ENCODE data around the gene CENPN. TPM values are rescaled to one million over a fixed set of nuclear protein-coding genes. Genes with fewer than 3 reads are reported as not detected.

The CENPN gene
- total and polyA plus RNA-seq, 2 of the 13 experiments (the other 11 are each of a cell fraction or from before 2014, with no cell fraction given): 29.7 to 129 TPM

GRCh38 chr16:80997139-80997798 lies 9.7 kb upstream of the CENPN start (continued):
- TF ChIP-seq NFE2 (CRISPR knock-in tag; IDR thresholded peaks at IDR 0.05): no peak
- TF ChIP-seq MED13 (CRISPR knock-in tag; IDR thresholded peaks at IDR 0.05): no peak
- no peak for TF ChIP-seq ZKSCAN5 (CRISPR knock-in tag; IDR thresholded peaks at IDR 0.05)
- TF ChIP-seq HDAC2 (CRISPR knock-in tag; IDR thresholded peaks at IDR 0.05): 0 out of 2 replicates have a peak, but pooled peaks have one; percentile 31
- TF ChIP-seq EZH2 (conservative IDR thresholded peaks at IDR 0.05; ENCODE audit: low read depth, low read length): no peak
- no peak for TF ChIP-seq SP140L (CRISPR knock-in tag; IDR thresholded peaks at IDR 0.05; ENCODE audit: borderline replicate concordance)
- no peak for TF ChIP-seq PHF8 (CRISPR knock-in tag; IDR thresholded peaks at IDR 0.05)
- no peak; the same call in 1 of the 2 replicates for TF ChIP-seq NCOA2 (CRISPR knock-in tag; IDR thresholded peaks at IDR 0.05)
- TF ChIP-seq ZNF124 (CRISPR knock-in tag; IDR thresholded peaks at IDR 0.05): no peak
- TF ChIP-seq GATA4 (IDR thresholded peaks at IDR 0.05; ENCODE audit: borderline replicate concordance, low read depth): no peak
- no peak for TF ChIP-seq ZNF883 (CRISPR knock-in tag; IDR thresholded peaks at IDR 0.05; ENCODE audit: not compliant biosample characterization)
- TF ChIP-seq CENPX (CRISPR knock-in tag; IDR thresholded peaks at IDR 0.05): no peak
- no peak for TF ChIP-seq NR2C2 (CRISPR knock-in tag; IDR thresholded peaks at IDR 0.05; ENCODE audit: borderline replicate concordance)
- TF ChIP-seq NFE2L1 (CRISPR knock-in tag; IDR thresholded peaks at IDR 0.05; ENCODE audit: borderline replicate concordance): no peak
- TF ChIP-seq ZNF713 (CRISPR knock-in tag; IDR thresholded peaks at IDR 0.05): no peak
- TF ChIP-seq FIP1L1 (IDR thresholded peaks at IDR 0.05; ENCODE audit: borderline replicate concordance, insufficient read depth, low read depth, low read length): no peak
- TF ChIP-seq HNF1A (IDR thresholded peaks at IDR 0.05; ENCODE audit: low read depth): peak; percentile 96
- peak; percentile 95 for TF ChIP-seq HNF1A (CRISPR knock-in tag; IDR thresholded peaks at IDR 0.05; ENCODE audit: borderline replicate concordance)
- TF ChIP-seq LCORL (IDR thresholded peaks at IDR 0.05): no peak
- TF ChIP-seq LCORL (CRISPR knock-in tag; IDR thresholded peaks at IDR 0.05): no peak
- TF ChIP-seq ZZZ3 (CRISPR knock-in tag; IDR thresholded peaks at IDR 0.05; ENCODE audit: borderline replicate concordance): no peak
- TF ChIP-seq CC2D1A (CRISPR knock-in tag; IDR thresholded peaks at IDR 0.05): no peak
- TF ChIP-seq DBP (CRISPR knock-in tag; IDR thresholded peaks at IDR 0.05; ENCODE audit: not compliant biosample characterization): no peak
- TF ChIP-seq GABPA (IDR thresholded peaks at IDR 0.05; ENCODE audit: low read depth, low read length): no peak
- TF ChIP-seq GABPA (CRISPR knock-in tag; IDR thresholded peaks at IDR 0.05; ENCODE audit: low read depth): no peak
- TF ChIP-seq YY1 (IDR thresholded peaks at IDR 0.05; ENCODE audit: insufficient read depth, insufficient replicate concordance, low read depth, low read length): no peak
- TF ChIP-seq ZNF350 (CRISPR knock-in tag; IDR thresholded peaks at IDR 0.05; ENCODE audit: borderline replicate concordance, low read depth): no peak

Measured in HepG2 (cell line).